Lower lobe of right lung (tissue), 2 donors: Measurements from ENCODE around the gene MYL12B. TPM values are rescaled to one million over a fixed set of nuclear protein-coding genes. Genes with fewer than 3 reads are reported as not detected.
"Not testable (repeated sequence)": the region's sequence is repeated elsewhere in the genome, so short reads cannot be mapped to it uniquely, and the experiment has no call there.

Experiments used
- ATAC-seq, 2 donors: fragments of 200-7000 bp; cut with Tn5 transposase; one replicate each; pipeline ENCODE4 v1.9.1; 2020 to 2022; ENCODE audit warnings: mild to moderate bottlenecking in 2 of 2, moderate library complexity in 2 of 2
- DNase-seq: peaks from one replicate; pipeline ENCODE4 v3.0.0-alpha.2; 2020
- H3K27ac ChIP-seq: fragments of 200-600 bp; one replicate; pipeline ENCODE4 v1.8.0; 2022
- H3K27me3 ChIP-seq: fragments of 200-600 bp; one replicate; pipeline ENCODE4 v1.8.0; 2022; ENCODE audit warnings: low read depth
- H3K36me3 ChIP-seq: fragments of 200-600 bp; one replicate; pipeline ENCODE4 v1.8.0; 2022; ENCODE audit warnings: mild to moderate bottlenecking
- H3K4me1 ChIP-seq: fragments of 200-600 bp; one replicate; pipeline ENCODE4 v1.8.0; 2022
- H3K4me3 ChIP-seq: fragments of 200-600 bp; one replicate; pipeline ENCODE4 v1.8.0; 2022; ENCODE audit warnings: mild to moderate bottlenecking
- H3K9me3 ChIP-seq: fragments of 200-600 bp; one replicate; pipeline ENCODE4 v1.8.0; 2022
- CTCF ChIP-seq: fragments of 200-600 bp; IDR thresholded peaks from one replicate; pipeline ENCODE4 v1.8.0; 2022; ENCODE audit warnings: antibody characterized with exemption, mild to moderate bottlenecking
- intact Hi-C: fragments of 100-400 bp; cut with DNase I; formaldehyde crosslinking; loops from one replicate; pipeline ENCODE4 v1.11.0; 2022
- total RNA-seq: library from RNA; stranded (reverse); fragmentation: NEBNext Ultra II Directional; extraction: Animal tissue kit (Norgen Biotek cat#: 25700); gene quantifications from one replicate; pipeline ENCODE4 v1.2.1, GENCODE V29; 2021
- donor health status: DM: no; HTN: yes; CAD: no; lungs with severe emphysema.

The MYL12B gene
- total RNA-seq, 1 donor from 2014 or later, result 318 TPM

- no peaks in the 10 kb centered on the region for H3K9me3 ChIP-seq
- no peak overlapping the region for H3K4me3 ChIP-seq
- H3K27ac ChIP-seq, result no peak overlapping the region
- no peaks in the 10 kb centered on the region for H3K36me3 ChIP-seq
- H3K27me3 ChIP-seq, result no peaks in the 10 kb centered on the region
- intact Hi-C loops, result no loop called here
- TF ChIP-seq CTCF, result no peak
- no peaks in the 10 kb centered on the region for H3K4me1 ChIP-seq
- ATAC-seq, result peak; percentile 57 to 59
- DNase-seq, result no peak
Observed at GRCh38 chr18:3217948-3218647, 43.8 kb upstream of the MYL12B start.

- no peak for DNase-seq
- Histone ChIP-seq H3K4me3 (no peak overlapping the region), H3K27me3 (no peaks in the 10 kb centered on the region), H3K36me3 (no peaks in the 10 kb centered on the region), H3K27ac (no peak overlapping the region), H3K4me1 (no peaks in the 10 kb centered on the region), H3K9me3 (no peaks in the 10 kb centered on the region)
- no peak for ATAC-seq
- intact Hi-C loops, result no loop called here
- TF ChIP-seq CTCF, result no peak
Observed at GRCh38 chr18:3218819-3219218, 43.1 kb upstream of the MYL12B start.

- no peak overlapping the region for H3K4me3 ChIP-seq
- no peaks in the 10 kb centered on the region for H3K36me3 ChIP-seq
- H3K27me3 ChIP-seq, result no peaks in the 10 kb centered on the region
- DNase-seq (no peak), ATAC-seq (no peak)
- no peaks in the 10 kb centered on the region for H3K9me3 ChIP-seq
- H3K27ac ChIP-seq, result no peak overlapping the region
- intact Hi-C loops, result no loop called here
- H3K4me1 ChIP-seq, result no peaks in the 10 kb centered on the region
- TF ChIP-seq CTCF, result no peak
Observed at GRCh38 chr18:3219241-3219630, 42.7 kb upstream of the MYL12B start.

- Histone ChIP-seq H3K4me1 (no peaks in the 10 kb centered on the region), H3K36me3 (no peaks in the 10 kb centered on the region), H3K27ac (no peak within 1 kb of the TSS), H3K4me3 (no peak within 1 kb of the TSS), H3K9me3 (no peaks in the 10 kb centered on the region), H3K27me3 (no peaks in the 10 kb centered on the region)
- ATAC-seq, result no peak
- no peak for TF ChIP-seq CTCF
- intact Hi-C loops, result no loop called here
- DNase-seq, result no peak
Observed at GRCh38 chr18:3219631-3220335, 42.1 kb upstream of the MYL12B start, which contains the start of gene MYOM1. MYOM1 (minus strand) TSS chr18:3219968; CDS start chr18:3215223, 4,745 bp downstream.

- H3K9me3 ChIP-seq, H3K36me3 ChIP-seq, intact Hi-C loops, H3K4me1 ChIP-seq, H3K27ac ChIP-seq, DNase-seq, H3K27me3 ChIP-seq, H3K4me3 ChIP-seq, ATAC-seq: not testable (repeated sequence)
Observed at GRCh38 chr18:3220868-3221267, 41.1 kb upstream of the MYL12B start.

- ATAC-seq (no peak), DNase-seq (no peak)
- no peaks in the 10 kb centered on the region for H3K27me3 ChIP-seq
- intact Hi-C loops, result no loop called here
- no peak overlapping the region for H3K27ac ChIP-seq
- no peaks in the 10 kb centered on the region for H3K36me3 ChIP-seq
- H3K9me3 ChIP-seq, result no peaks in the 10 kb centered on the region
- no peaks in the 10 kb centered on the region for H3K4me1 ChIP-seq
- no peak for TF ChIP-seq CTCF
- H3K4me3 ChIP-seq, result no peak overlapping the region
Observed at GRCh38 chr18:3221496-3221895, 40.4 kb upstream of the MYL12B start.
